Heart left ventricle (tissue), 13 donors: ENCODE data around the gene ASIC2.

Experiments used
- CTCF ChIP-seq, 12 donors: fragments of 200-600 bp; sonication (generic) in 4 of 12; IDR thresholded peaks; one replicate each; pipeline versions ENCODE4 v1.5.0 to v1.8.0; 2018 to 2022; ENCODE audit warnings: antibody characterized with exemption in 12 of 12, mild to moderate bottlenecking in 5 of 12
- POLR2A ChIP-seq, 2 donors: fragments of 450-650 bp; IDR thresholded peaks; one replicate each; pipeline ENCODE4 v1.6.1; 2017; ENCODE audit warnings: antibody characterized with exemption in 2 of 2, mild to moderate bottlenecking in 2 of 2, moderate library complexity in 2 of 2
- donor health status: ischemic (EF 13 %, LVEDD 7.1; RV severe dilation, severe dysfunction).
- donor health status: DM: no; HTN: yes; CAD: no.
- donor health status: DM: no; HTN: no; CAD: no.
- donor health status: ischemic (EF 25% LVEDD 6.9; RV normal size, moderate dysfunction).
- donor health status: ischemic (EF 25% LVEDD 5.7; RV mildly dilated, moderate dysfunction).
- donor health status: ischemic (EF 35%, LVEDD 5.7; RV mildly dilated, moderate dysfunction).
- donor health status: nonischemic (EF 11% LVEDD 7.7; RV severe dilation, severe dysfunction).
- donor health status: DM: yes; HTN: yes; CAD: no.
- donor health status: PGD.
- donor health status: ischemic (EF 29% LVEDD 5.4; RV normal size, mild dysfunction).
- donor health status: nonischemic (EF 23%, LVEDD 6.1; RV moderate dilation, normal function).

GRCh38 chr17:33302394-33302793, 9.3 kb upstream of the ASIC2 start:
- no peak for TF ChIP-seq POLR2A (IDR thresholded peaks at IDR 0.05)
- TF ChIP-seq CTCF (IDR thresholded peaks at IDR 0.05) = no peak
